HG02970 (cell line): ENCODE results near the gene HIVEP1.
"Not testable (repeated sequence)": the region's sequence is repeated elsewhere in the genome, so short reads cannot be mapped to it uniquely, and the experiment has no call there.

Experiments used
- ATAC-seq: cut with Tn5 transposase; IDR thresholded peaks from one replicate; pipeline ENCODE4 v1.9.1; 2021; ENCODE audit warnings: mild to moderate bottlenecking, moderate library complexity, moderate number of reproducible peaks; ENCODE audit not compliant: unreplicated experiment, low FRiP score

The HIVEP1 gene

DNA sequence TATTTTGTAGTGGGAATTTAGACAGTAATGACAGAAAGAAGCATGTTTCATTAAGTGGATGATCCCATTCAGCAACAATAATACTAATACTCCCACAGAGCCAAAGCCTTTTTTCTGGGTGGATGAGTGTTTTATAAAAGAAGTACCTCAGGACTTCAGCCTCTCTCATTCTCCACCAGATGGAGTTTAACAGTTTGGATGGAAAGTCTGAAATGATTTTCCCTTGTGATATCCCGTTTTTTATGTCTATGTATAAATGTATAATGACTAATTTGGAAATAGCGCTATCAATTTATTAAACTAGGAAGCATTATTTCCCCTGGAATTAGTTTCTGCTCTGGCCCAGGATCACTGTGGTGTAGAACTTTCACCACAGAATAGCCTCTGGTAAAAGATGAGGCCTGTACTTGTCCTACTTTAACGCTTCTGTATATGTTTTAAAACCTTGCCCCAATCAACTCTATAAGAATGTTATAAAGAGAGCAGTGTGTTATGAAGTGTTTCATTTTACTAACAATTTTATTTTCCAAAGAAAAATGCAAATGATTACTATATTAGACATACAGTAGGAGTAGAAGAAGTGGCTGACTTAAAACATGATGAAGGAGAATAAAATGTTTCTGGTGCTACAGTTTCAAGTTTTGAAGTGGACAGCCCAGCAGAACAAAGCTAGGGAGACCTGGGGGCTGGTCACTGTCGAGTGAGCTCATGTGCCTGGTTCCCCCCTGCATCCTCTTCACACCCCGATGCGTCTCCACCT lies 135.6 kb downstream of the HIVEP1 start:
- no peak for ATAC-seq

DNA sequence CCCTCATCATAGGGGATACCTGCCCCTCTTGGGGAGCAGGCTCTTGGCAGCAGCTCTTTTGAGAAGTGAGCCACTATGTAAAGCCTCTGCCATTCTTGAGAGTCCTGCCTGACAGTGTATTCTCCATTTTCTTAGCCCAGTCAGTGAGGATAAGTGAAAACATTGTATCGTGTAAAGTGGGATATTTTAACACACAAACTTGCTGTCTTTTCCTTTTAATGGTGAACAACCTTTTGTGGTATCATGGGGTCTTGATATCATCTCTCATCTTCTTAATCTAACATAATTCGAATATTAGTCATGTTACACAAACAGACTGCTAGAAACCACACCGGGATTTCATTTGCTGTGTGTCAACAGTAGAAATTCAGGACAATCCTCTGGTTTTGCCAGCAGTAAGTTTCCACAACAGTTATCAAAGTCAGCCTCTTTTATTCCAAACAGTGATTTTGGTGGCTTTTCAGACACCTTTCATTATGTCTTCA lies 136.2 kb downstream of the HIVEP1 start:
- no peak for ATAC-seq

DNA sequence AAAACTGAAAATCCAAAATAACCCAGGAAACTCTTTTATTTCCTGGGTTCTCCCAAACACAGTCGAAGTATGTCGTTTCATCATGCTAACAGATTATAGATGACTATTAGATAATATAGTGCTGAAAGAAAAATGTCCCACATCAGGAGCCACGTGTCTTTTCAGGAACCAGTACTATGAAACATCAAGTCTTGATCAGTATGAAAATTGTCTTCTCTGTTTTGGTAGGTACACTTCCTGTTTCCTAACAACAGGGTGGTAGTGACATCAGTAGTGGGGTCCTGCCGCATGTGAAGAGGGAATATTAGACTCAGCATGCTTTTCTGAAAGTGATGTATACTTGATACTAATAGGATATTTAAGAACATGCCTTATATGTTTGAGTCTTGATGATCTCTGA lies 136.7 kb downstream of the HIVEP1 start:
- ATAC-seq, result no peak

DNA sequence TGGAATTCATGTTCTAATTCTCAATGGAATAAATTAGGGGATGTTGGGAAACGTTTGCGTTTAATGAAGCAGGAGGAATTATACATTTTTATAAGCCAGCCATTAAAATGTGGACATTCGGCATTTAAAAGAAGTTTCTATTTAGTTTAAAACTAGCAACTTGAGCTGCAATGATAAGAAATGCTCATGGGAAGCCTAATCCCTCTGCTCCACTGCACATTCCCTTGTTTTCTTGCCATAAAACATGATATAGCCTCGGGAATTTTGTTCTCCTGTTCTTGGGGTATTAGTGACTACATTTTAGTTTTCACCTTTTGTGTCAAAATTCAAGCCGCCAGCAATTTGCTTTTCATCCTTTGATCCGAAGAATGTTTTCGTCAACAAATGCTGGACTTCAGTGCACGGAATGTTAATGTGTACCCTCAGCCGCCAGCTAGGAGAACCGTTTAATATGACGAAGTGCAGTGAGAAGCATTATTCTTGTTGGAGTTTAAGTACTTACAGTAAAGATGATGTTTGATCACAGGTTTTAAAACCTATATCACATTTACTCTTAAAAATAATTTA lies 137.9 kb downstream of the HIVEP1 start:
- no peak for ATAC-seq

DNA sequence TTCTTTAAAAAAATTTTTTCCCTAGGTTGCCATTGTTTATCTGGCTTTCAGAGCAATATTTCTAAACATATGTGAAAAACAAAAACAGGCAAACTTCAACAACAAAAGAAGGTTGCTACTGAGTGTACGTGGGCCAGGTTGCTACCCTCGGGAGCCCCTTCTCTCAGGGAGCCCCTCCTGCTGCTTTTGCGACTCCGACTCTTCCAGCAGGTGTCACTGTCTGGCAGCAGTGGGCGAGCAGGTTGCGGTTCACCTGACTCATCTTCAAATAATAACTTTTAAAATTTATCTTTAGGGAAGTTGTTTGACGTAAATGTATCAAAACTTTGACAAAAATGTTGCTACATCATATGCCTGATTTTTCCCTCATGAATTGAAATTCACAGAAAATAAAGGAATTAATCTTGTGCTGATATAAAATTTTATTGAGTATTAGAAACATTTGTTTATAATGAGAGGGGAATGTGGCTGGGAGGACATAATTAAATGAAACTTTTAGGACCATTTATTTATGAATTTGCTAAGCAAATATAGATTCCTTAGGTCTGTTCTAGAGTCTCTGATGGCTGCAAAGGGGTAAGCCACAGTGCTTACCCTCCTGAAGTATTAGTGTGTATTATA lies 138.8 kb downstream of the HIVEP1 start:
- ATAC-seq, result no peak

DNA sequence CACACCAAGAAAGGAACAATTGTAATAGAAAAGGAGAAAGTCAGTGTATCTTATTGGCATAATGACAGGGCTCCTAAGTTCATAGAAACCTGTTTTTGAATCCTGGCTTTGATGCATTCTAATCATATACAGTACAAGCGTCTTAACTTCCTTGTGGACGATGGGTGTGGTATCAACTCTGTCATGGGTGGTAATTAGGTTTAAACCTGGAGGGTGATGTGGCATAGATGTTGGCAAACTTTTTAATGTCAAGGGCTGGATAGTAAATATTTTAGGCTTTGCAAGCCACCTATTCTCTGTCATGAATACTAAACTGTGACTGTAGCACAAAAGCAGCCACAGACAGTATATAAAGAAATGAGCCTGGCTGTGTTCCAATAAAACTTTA lies 139.3 kb downstream of the HIVEP1 start:
- ATAC-seq, result no peak

DNA sequence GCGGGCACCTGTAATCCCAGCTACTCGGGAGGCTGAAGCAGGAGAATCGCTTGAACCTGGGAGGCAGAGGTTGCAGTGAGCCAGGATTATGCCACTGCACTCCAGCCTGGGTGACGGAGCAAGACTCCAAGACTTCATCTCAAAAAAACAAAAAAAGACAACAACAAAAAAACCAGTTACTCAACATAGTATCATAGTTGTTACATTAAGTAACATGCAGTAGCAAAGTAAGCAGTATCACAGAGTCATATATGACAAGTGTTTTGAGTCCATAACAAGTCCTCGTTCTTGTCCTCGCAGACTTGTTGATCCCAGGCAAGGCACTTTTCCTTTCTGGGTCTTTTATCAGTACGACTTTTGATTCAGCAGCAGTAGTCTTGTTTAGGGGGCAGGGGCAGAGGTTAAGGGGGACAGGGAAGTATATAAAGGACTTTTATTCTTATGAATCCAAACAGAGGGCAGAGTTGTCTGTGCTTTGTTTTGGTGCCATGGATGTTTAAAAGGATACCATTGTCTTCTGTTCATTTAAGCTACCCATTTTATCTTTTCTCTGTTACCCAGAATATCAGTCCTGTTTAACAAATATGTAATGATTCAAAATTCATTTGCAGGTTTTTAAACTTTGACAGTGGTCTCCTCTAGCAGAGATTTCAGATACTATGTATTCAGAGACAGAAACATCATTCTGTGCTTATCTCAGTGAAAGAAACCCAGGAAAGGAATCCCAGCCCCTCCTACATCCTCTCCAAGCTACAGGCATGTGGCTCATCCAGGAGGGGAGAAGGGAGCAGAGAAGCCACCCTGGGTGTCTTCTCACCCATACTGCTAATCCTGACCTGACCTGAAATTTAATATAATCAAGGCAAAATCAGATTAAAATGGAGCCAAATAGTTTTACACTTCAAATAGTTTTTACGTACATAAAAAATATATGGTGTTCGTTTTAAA lies 140.2 kb downstream of the HIVEP1 start:
- no peak for ATAC-seq

DNA sequence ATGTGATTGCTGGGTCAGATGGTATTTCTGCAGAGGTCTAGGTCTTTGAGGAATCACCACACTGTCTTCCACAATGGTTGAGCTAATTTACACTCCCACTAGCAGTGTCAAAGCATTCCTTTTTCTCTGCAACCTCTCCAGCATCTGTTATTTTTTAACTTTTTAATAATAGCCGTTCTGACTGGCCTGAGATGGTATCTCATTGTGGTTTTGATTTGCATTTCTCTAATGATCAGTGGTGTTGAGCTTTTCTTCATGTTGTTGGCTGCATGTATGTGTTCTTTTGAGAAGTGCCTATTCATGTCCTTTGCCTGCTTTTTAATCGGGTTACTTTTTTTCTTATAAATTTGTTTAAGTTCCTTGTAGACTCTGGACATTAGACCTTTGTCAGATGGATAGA lies 143.7 kb downstream of the HIVEP1 start:
- ATAC-seq, result not testable (repeated sequence)

DNA sequence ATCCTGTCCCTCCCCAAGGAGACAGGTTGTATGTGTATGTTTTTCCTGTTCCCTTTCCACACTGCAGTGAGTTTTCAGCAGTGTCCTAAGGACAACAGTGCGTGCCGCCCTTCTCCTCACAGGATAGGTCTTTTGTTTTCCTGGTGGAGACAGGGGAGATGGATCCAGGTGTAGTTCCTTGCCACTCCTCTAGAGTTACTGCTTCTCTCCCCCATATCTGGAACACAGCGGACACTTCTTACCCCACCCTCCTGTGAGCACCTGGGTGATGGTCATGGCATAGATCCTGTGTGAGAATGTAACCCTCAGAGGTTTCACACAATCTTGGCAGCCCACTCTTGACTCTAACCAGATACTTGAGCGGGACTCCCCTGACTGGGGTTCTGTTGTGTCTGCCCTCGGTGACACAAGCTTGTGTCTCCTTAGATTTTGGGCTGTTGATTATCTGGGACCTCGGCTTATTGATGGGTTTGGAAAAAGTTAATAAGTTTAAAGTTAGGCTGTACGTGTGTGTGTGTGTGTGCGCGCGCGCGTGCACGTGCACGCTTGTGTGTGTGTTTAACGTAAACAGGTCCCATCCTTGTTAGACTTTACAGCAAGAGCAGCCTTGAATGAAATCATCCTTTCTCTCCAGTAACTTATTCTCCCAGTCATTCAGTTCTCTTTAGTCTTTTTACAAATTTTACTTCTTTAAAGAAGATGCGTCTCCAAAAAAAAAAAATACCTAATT lies 146.7 kb downstream of the HIVEP1 start:
- no peak for ATAC-seq

DNA sequence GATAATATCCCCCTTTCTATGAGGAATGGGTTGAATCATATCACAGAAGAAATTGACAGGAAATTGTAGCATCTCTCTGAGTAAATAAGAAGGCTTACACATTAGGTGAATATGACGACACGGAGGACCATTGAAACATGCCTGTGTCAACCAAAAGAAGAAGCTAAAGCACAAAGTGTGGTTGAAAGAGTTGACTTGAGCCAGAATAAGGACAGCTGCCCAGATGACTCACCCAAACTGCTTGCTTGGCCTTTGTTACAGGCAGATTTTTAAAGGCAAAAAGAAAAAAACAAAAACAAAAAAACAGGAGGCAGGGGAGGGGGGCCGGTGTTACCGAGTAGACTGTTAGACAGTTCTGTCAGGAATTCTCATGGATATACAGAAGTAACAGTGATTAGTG lies 148.2 kb downstream of the HIVEP1 start:
- ATAC-seq, result no peak

DNA sequence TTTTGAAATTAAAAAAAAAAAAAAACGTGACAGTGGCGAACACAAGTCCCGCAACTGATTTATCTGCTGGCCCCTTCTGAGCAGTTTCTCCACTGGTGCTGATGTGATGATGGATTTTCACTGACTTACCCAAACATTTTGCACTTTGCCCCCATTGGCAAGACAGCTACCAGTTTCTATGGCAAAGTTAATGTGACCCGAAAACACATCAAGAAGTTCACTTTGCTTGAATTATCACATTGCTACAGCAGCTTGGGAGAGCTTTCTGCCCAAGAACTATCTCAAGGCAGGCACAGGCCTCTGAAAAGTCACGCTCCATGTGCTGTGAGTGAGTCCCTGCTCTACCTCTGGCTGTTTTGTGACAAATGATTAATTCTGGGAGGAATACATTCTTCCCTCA lies 150.1 kb downstream of the HIVEP1 start:
- no peak for ATAC-seq

DNA sequence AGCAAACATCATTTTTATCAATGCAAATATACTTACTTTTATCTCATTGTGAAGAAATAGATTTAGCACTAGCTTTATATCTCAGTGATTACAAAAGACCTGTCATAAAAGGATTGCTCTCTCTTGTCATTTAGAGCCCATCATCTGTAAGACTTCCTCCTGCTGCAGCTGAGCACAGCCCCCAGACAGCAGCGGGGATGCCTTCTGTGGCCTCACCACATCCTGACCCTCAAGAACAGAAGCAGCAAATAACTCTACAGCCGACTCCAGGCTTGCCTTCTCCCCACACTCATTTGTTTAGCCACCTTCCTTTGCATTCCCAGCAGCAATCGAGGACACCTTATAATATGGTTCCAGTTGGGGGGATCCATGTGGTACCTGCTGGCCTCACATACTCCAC lies 151.0 kb downstream of the HIVEP1 start:
- ATAC-seq, result no peak

DNA sequence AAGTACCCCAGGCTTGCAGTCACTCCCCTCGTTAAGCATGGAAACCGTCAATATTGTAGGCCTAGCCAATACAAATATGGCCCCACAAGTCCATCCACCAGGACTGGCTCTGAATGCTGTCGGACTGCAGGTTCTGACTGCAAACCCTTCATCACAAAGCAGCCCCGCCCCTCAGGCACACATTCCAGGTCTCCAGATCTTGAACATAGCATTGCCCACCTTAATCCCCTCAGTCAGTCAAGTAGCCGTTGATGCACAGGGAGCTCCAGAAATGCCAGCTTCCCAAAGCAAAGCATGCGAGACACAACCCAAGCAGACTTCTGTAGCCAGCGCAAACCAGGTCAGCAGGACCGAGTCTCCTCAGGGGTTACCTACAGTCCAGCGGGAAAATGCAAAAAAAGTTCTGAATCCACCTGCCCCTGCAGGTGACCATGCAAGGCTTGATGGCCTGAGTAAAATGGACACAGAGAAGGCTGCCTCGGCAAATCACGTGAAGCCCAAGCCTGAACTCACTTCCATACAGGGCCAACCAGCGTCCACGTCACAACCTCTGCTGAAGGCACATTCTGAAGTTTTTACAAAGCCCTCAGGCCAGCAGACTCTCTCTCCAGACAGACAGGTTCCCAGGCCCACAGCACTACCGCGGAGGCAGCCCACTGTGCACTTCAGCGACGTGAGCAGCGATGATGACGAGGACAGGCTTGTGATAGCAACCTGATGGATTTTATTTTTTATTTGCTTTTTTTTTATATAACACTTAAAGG lies 151.8 kb downstream of the HIVEP1 start:
- ATAC-seq, result no peak

DNA sequence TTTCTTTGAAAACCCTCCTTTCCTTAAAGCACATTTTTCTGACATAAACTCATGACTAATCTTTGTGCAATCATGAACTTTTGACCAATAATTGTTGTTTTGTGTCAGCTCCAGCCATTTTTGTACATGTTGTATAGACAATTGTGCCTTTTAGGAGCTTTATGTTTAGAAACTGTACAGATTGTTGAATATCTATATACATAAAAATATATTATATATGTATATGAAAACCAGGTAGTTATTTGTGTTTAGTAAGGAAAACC lies 152.3 kb downstream of the HIVEP1 start:
- no peak for ATAC-seq

DNA sequence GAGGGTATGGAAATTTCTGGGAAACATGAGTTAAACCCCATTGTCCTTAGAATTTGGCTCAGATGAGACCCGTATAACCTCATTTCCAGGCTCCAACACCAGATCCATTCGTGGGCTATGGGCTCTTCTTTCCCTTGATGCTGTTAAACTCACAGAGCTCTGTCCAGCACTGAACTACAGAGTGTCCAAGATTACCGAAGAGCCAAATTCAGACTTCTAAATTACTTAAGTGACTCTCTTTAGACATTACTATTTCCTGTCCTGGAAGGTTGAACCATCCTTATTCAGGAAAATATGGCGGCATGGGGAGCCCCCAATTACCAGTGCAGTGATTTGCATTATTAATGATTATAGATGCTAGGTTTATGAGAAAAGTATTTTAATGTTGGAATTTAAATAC lies 153.2 kb downstream of the HIVEP1 start:
- ATAC-seq, result no peak

DNA sequence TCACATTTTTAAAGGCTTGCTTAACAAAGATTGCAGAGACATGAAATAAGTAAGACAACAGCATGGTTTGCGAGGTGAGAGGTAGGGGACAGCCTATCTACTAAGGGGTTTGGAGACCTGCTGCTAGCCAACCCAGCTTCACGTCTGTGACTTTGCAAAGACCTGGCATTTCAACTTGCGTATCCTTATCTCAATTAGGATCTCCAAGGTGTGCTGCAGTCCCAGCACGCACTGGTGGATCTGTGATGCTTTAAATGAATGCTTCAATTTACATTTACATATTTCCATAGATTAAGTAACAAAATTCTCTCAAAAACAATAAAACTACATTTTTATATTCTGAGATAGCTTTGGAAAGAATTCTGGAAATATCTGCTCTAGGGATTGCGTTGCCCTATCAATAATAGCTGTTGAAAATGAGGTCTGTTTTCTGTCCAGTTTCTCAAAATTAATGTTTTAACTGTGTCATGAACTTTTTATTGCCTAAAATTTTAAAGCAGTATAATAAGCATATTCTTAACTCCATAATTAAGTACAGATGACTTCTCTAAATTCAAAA lies 153.7 kb downstream of the HIVEP1 start:
- ATAC-seq, result no peak

DNA sequence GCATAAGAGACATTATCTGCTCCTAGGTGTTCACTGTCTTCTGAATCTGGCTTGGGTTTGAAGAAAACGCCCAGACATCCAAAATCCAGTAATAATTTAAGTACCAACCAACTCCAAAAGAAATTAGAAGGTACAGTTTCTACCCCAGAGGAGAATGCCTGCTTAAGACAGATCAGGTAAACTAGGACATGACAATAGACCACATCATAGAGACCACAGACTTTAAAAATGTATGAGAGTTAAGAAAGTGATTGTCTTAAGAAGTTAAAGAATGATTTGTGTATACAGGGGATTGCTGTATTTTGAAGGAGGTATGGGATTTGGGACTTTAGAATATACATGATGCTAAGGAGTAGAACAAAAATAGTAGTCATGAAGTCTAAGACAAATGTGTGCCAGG lies 157.3 kb downstream of the HIVEP1 start:
- ATAC-seq, result no peak

DNA sequence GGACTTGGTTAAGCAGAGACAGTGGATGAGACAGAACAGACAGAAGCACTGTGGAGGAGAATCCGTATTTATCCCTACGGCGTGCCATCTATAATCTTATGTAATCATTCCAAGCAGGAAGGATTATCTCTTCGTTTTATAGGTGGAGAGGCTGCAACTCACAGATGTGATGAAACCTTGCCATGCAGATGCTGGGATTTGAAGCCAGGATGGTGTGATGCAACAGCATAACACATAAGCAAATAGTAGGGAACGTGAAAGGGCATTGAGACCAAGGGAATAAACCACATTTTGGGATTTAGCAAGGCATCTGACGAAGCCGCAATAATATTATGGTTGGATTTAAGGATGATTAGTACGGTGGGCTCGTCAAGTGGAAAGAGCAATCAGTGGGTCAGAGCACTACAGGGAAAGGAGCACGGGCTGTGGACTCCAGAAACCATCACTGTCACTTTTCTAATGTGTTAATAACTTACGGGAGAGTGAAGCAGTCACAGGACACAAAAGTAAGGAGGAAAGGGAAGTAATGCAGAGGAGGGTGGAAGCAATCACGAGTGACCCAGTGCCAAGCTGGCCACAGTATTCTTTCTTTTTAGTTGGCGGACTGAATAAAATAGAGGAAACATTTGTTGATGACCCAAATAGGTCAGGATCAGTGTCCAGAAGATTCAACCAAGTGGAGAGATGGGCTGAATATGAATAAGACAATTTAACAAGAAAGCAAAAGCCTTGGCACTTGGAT lies 158.4 kb downstream of the HIVEP1 start:
- ATAC-seq, result no peak

DNA sequence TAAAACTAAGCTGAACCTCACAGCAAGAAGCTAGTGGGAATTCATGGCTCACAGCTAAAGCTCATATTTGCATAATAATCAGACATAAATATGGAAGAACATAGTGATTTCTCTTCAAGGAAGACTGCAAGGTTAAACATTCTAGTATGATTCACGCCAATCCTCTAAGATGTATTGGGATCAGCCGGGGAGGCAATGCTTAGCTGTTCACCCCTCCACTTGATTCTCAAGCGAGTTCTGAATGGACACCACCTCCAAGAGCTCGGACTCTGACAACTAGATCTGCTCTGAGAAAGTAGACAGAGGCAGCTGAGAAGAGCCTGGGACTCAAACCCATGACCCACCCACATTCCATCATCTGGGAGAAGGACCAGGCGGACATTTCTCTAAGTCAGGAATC lies 159.6 kb downstream of the HIVEP1 start:
- no peak for ATAC-seq
